HG03066 (cell line): ENCODE measurements around the gene NDUFV3.
"Not testable (repeated sequence)": the region's sequence is repeated elsewhere in the genome, so short reads cannot be mapped to it uniquely, and the experiment has no call there.

Experiments used
- ATAC-seq: cut with Tn5 transposase; IDR thresholded peaks from one replicate; pipeline ENCODE4 v1.9.1; 2021; ENCODE audit warnings: low read depth; ENCODE audit not compliant: unreplicated experiment

Gene NDUFV3

GRCh38 chr21:42892931-42893755 lies at the start of gene NDUFV3:
TSS of gene NDUFV3 (plus strand) at chr21:42893309. CDS start at chr21:42893334, 25 bp downstream.
- ATAC-seq = peak; percentile 87

- no peak for ATAC-seq
Observed at GRCh38 chr21:42844411-42845113, 48.5 kb upstream of the NDUFV3 start.

DNA sequence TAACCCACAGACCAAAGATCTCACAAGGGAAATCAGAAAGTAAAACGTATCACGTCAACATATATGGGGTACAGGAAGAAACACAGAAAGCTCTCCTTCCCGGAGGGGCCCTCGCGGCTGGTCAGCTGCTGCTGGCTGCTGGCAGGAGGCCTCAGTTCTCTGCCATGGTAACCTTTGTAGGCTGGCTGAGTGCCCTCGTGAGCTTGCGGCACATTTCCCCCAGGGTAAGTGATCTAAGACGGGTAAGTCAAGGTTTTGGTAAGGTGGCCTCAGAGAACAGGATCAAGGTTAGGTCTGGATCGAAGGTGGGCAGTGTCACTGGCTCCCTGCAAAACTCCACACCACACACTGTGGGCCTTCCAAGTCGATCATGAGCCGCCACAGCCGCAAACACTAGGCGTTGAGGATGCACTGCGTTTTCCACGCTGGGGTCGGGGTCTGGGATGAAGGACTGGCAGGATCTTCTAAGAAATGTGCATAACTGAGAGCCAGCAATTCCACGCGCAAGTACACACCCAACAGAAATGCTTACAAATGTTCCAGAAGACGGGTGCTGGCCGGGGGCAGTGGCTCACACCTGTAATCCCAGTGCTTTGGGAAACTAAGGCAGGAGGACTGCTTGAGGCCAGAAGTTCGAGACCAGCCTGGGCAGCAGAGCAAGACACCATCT lies 47.7 kb upstream of the NDUFV3 start:
- ATAC-seq = no peak

- no peak for ATAC-seq
Observed at GRCh38 chr21:42846221-42846620, 46.9 kb upstream of the NDUFV3 start.

DNA sequence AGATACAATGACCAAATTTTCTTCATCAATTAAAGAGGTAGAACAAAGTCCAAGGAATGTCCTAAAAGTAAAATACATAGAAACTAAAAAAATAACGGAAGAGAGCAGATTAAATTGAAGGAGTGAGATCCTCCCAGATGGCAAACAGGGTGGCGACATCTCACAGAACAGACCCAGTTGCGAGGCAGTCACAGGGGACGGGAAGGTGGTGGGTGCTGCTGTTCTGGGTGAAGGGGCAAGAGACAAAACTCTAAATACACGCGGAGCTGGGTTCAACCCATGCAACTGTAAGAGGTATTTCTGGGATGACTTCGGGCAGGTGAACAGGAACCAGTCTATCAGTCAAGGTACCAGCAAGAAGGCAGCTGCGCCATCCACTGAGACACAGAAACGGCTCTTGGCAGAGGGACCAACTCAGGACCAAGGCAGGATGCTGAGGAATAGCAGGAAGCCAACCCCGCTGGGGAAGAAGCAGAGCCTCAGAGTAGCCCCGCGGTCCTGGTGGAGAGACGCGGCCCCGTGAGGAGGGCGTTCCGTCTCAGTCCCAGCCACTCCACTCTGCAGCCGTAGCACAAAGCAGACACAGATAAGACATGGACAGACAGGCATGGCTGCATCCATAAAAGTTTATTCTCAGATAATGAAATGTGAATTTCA lies 45.9 kb upstream of the NDUFV3 start:
- ATAC-seq = no peak

- ATAC-seq = no peak
Observed at GRCh38 chr21:42847726-42848125, 45.4 kb upstream of the NDUFV3 start.

GRCh38 chr21:42848144-42848931 lies 44.8 kb upstream of the NDUFV3 start:
- ATAC-seq = not testable (repeated sequence)

GRCh38 chr21:42848932-42849758 lies 44.0 kb upstream of the NDUFV3 start:
- no peak for ATAC-seq

- no peak for ATAC-seq
Observed at GRCh38 chr21:42849759-42850412, 43.2 kb upstream of the NDUFV3 start.

DNA sequence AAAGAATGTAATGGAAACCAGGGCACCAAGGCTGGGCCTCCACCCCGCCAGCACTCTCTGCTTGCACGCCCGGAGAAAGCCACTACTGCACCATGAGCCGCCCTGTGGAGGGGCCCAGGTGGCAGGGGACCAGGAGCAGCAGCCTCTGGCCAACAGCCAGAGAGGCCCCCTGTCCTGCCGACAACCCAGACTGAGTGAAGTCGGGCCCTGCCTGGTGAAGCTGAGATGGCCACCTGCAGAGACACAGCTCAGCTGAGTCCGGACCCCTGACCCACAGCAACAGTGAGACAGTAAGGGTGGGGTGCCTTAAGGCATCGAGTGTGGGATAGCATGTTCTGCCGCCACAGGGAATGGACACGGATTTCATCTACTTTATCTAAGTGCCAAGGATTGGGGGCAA lies 42.6 kb upstream of the NDUFV3 start:
- no peak for ATAC-seq

GRCh38 chr21:42850866-42851391 lies 42.2 kb upstream of the NDUFV3 start:
- no peak for ATAC-seq

- no peak for ATAC-seq
Observed at GRCh38 chr21:42851812-42852665, 41.1 kb upstream of the NDUFV3 start.

DNA sequence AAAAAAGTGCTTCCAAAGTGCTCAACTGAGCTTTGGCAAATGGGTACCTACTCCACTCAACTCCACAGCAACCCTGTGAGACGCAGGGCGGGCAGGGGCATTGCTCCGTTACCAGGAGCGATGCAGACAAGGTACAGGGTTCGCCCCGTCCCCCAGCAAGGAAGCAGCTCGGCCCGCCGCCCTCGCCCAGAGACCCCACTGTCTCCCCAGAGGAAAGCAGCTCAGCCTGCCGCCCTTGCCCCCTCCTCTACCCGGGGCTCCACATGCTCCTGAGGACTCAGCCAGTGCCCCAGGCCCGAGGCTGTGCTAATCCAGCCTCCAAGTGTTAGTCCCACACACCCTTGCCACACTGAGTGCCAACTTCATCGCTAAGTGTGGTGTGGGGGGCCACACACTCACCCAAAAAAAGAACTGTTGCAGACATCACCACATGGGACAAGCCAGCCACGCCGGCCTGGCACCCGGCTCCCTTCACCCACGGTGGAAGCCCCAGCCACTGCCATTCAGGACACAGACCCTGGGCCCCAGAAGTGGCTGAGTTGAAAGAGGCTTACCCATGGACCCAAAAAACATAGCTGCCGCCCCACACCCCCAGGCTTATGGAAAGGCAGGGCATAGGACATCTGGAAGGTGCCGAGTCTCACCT lies 40.1 kb upstream of the NDUFV3 start:
- no peak for ATAC-seq

DNA sequence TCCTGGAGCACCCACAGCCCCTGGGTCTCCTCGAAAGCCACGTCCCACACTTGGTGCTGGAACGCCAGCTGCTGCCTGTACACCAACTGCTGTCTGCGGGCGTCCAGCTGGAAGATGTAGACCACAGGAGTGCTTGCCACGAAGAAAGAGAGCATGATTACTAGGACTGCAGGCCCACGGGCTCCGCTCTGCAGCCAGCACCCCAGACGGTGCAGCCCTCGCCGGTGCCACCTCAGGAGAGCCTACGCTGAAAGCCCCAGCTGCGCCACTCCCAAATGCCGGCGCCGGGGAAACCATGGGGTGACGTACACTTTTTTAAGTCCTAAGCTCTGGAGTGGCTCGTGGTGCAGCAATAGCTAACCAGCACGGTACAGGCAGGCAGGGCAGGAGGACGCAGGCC lies 39.5 kb upstream of the NDUFV3 start:
- ATAC-seq = no peak

DNA sequence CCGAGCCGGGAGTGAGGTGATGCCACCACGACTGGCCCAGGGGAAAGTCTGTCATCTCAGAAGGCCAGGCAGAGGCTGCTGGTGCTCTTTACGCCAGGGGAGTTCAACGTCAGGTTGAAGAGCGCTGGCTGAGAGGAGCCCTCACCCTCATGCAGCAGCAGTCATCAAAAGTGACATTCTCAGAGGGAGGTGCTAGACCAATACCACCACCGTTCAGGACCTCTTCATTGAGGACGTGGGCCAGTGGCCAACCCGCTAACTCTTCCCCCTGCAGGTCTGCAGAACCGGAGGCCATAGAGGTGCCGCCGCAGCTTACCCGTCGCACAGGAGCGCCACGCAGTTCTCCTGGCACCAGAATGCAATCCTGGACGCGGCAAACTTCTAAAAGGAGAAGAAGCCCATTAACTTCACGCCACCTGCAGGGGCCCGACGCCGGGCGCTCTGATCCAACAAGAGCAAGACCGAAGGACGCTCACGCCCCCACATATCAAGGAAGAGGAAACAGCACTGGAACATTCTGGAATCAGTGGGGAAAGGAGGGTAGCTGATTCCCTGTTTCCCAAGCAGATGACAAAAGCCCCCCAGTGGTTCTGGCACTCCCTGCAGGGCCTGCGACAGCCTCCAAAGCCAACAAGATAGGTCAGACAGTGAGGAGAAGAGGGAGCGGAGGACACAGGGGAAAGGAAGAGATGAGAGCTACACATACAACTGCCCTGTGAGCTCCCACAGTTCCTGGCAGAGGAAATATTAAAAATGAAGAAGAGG lies 38.7 kb upstream of the NDUFV3 start:
- no peak for ATAC-seq

DNA sequence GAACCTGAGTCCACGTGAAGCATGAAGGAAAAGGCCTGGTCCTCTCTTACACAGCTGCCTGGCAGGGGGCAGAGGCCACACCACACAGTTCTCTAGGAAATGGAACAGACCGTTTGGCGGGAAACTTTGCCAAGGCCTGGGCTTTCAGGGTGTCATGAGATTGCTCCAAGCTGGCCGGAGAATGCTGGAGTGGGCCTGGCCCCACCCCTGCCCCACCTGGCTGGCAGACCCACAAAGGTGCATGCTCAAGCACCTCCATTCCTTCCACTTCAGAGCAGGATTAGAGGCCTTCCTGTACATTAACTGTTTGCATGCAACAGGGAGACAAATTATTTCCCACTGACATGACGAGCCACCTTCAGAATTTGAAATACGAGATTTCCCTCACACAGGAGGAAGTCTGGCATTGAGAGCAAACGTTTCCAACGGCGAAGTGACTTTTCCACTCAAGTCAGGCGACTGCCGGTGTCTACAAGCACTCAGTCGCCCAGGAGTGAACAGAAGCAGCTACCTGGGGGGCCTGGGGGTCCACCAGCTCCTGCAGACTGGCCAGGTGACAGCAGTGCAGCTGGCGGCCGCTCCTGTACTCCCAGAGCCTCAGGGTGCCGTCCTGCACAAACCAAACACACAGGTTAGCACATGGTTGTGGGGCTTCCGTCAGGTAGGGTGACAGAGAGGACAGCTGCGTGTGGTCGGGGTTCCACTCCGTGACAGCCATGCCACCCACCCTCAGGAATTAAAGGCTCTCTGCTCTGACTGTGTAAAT lies 37.8 kb upstream of the NDUFV3 start:
- ATAC-seq = no peak
